Type B pancreatic cell (in vitro differentiated cells): ENCODE measurements around the gene CDC25C. TPM values are rescaled to one million over a fixed set of nuclear protein-coding genes. Genes with fewer than 3 reads are reported as not detected.
A peak's percentile ranks its signal among the peaks of the same experiment; 100 is the strongest.

Experiments
- DNase-seq: peaks from one replicate; pipeline ENCODE4 v3.0.0; 2021; ENCODE audit warnings: mixed read lengths; ENCODE audit not compliant: unreplicated experiment; ENCODE audit errors: extremely low spot score
- H3K27ac Mint-ChIP-seq: 2 replicates; pipeline ENCODE4 v1.8.0; 2021; ENCODE audit warnings: mild to moderate bottlenecking, mixed read lengths
- H3K27me3 Mint-ChIP-seq: 2 replicates; pipeline ENCODE4 v1.8.0; 2021; ENCODE audit warnings: mixed read lengths
- H3K36me3 Mint-ChIP-seq: 2 replicates; pipeline ENCODE4 v1.8.0; 2021; ENCODE audit warnings: mixed read lengths
- H3K4me1 Mint-ChIP-seq: one replicate; pipeline ENCODE4 v1.8.0; 2021; ENCODE audit warnings: mixed read lengths; ENCODE audit not compliant: unreplicated experiment
- H3K4me3 Mint-ChIP-seq: 2 replicates; pipeline ENCODE4 v1.8.0; 2021; ENCODE audit warnings: mild to moderate bottlenecking, mixed read lengths
- H3K9me3 Mint-ChIP-seq: 2 replicates; pipeline ENCODE4 v1.8.0; 2021; ENCODE audit warnings: mixed read lengths
- total RNA-seq: library from RNA; stranded (reverse); gene quantifications from 2 replicates; pipeline ENCODE4 v1.2.1, GENCODE V29; 2021; ENCODE audit warnings: low replicate concordance
- TF ChIP-seq, protein P1 (sequence below): fragments of 200-600 bp; sonication (generic); conservative IDR thresholded peaks from 2 replicates; pipeline ENCODE4 v1.5.0; 2021; ENCODE audit warnings: antibody characterized with exemption, mild to moderate bottlenecking

The CDC25C gene
- total RNA-seq, 1 donor from 2014 or later: 17.2 TPM

DNA sequence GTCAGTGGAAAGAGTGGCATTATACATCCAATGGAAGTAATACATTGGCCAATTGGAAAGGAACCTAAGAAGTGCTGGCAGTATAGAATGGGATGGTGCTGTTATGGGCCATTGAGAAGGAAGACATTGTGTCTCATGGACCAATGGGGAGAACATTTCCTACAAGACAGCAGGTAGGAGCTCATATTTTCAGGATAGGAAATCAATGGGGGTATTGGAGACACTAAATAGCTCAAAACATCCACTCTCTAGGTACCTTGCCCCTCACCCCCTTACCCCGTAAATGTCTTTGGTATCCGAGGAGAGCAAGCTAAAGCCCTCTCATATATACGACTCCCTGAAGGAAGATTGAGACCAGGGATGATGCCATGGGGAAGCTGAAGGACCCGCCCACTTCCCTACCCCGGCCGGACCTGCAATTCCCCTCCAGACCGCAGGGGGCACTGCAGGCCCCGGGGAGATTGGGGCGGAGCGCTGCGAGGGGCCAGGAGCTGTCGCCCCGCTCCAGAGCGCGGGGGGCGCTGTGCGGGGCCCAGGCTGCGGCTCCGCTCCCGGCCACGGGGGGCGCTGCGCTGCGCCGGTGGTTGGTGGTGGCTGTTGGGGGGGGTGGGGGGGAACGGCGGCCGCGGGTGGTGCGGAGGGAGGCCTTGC is 20.6 kb upstream of the CDC25C start, which contains the start of gene KDM3B:
KDM3B (plus strand) TSS at position 615 of the 651 bp plus-strand sequence. CDS start 111 bp downstream, outside the sequence.
- H3K27ac Mint-ChIP-seq: peak within 1 kb of the TSS; percentile 97
- peak; percentile 99 for DNase-seq
- H3K4me1 Mint-ChIP-seq: peaks cover 27% of the 10 kb centered on the region
- peak within 1 kb of the TSS; percentile 94 for H3K4me3 Mint-ChIP-seq
- H3K36me3 Mint-ChIP-seq: peaks cover 27% of the 10 kb centered on the region
- H3K27me3 Mint-ChIP-seq: no peaks in the 10 kb centered on the region
- TF ChIP-seq, protein P1, sequence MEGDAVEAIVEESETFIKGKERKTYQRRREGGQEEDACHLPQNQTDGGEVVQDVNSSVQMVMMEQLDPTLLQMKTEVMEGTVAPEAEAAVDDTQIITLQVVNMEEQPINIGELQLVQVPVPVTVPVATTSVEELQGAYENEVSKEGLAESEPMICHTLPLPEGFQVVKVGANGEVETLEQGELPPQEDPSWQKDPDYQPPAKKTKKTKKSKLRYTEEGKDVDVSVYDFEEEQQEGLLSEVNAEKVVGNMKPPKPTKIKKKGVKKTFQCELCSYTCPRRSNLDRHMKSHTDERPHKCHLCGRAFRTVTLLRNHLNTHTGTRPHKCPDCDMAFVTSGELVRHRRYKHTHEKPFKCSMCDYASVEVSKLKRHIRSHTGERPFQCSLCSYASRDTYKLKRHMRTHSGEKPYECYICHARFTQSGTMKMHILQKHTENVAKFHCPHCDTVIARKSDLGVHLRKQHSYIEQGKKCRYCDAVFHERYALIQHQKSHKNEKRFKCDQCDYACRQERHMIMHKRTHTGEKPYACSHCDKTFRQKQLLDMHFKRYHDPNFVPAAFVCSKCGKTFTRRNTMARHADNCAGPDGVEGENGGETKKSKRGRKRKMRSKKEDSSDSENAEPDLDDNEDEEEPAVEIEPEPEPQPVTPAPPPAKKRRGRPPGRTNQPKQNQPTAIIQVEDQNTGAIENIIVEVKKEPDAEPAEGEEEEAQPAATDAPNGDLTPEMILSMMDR: peak; percentile 97
- peaks cover 12% of the 10 kb centered on the region for H3K9me3 Mint-ChIP-seq

DNA sequence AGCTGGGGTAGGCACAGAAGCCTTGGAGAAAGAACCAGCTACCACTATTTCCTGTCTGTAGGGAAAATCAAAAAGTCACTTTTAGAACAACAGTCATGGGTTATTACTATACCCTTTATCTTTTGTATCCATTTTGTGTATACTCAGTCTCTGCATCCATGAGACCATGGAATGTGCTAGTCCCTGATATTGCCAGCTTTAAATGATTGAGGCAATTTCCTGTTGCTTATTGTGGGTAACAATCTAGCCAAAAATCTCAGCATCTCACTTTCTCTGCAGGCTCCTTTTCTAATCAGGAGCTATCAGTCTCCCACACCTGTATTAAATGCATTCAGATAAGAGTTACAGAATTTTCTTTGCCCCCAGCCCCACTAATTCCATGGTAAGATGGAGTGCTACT is 19.9 kb upstream of the CDC25C start:
- TF ChIP-seq, protein P1: no peak
- peaks cover 27% of the 10 kb centered on the region for H3K4me1 Mint-ChIP-seq
- no peaks in the 10 kb centered on the region for H3K27me3 Mint-ChIP-seq
- H3K9me3 Mint-ChIP-seq: peaks cover 12% of the 10 kb centered on the region
- peaks cover 27% of the 10 kb centered on the region for H3K36me3 Mint-ChIP-seq
- H3K4me3 Mint-ChIP-seq: peak overlapping the region; percentile 74
- DNase-seq: no peak
- peak overlapping the region; percentile 55 for H3K27ac Mint-ChIP-seq

DNA sequence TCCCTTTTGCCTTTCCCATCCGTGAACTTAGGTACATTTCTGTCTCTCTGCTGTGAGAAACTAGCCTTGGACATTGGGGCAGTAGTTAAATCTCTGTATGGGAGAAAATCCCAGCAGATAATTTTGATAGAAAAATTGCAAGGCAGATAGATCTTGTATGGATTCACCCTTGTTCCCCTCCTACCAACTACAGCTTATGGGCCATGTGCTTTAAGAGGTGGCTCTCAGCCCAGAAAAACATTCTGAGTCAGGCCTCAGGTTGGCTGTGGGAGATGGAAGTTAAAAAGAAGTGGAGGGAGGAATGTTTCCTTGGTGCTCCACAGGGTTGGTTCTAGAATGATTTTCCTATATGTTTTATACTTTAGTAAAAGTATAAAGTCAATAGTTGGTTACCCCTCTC is 19.5 kb upstream of the CDC25C start:
- TF ChIP-seq, protein P1: no peak
- Mint-ChIP-seq H3K27ac (no peak overlapping the region), H3K4me1 (peaks cover 27% of the 10 kb centered on the region), H3K4me3 (peak overlapping the region; percentile 40), H3K36me3 (peaks cover 28% of the 10 kb centered on the region), H3K27me3 (no peaks in the 10 kb centered on the region), H3K9me3 (peaks cover 12% of the 10 kb centered on the region)
- DNase-seq: no peak

GRCh38 chr5:138350563-138350890 is 18.9 kb upstream of the CDC25C start:
- DNase-seq: no peak
- H3K4me1 Mint-ChIP-seq: peaks cover 23% of the 10 kb centered on the region
- no peaks in the 10 kb centered on the region for H3K27me3 Mint-ChIP-seq
- H3K36me3 Mint-ChIP-seq: peaks cover 33% of the 10 kb centered on the region
- peaks cover 12% of the 10 kb centered on the region for H3K9me3 Mint-ChIP-seq
- TF ChIP-seq, protein P1: no peak
- peak overlapping the region; percentile 18 for H3K4me3 Mint-ChIP-seq
- peak overlapping the region; percentile 57 for H3K27ac Mint-ChIP-seq

GRCh38 chr5:138349852-138350562 is 18.4 kb upstream of the CDC25C start:
- Mint-ChIP-seq H3K27me3 (no peaks in the 10 kb centered on the region), H3K36me3 (peaks cover 33% of the 10 kb centered on the region), H3K4me3 (peak overlapping the region; percentile 22), H3K9me3 (peaks cover 12% of the 10 kb centered on the region), H3K27ac (peak overlapping the region; percentile 57), H3K4me1 (peaks cover 21% of the 10 kb centered on the region)
- DNase-seq: no peak
- TF ChIP-seq, protein P1: no peak
